Esophagus muscularis mucosa (tissue), 4 donors: ENCODE results near the gene SRPK3.

Experiments
- EP300 ChIP-seq: sonication (generic); formaldehyde crosslinking; IDR thresholded peaks from one replicate; pipeline ENCODE4 v1.6.1; 2017; ENCODE audit warnings: antibody characterized with exemption
- POLR2A ChIP-seq: fragments of 450-650 bp; IDR thresholded peaks from one replicate; pipeline ENCODE4 v1.6.1; 2017; ENCODE audit warnings: antibody characterized with exemption, moderate library complexity, mild to moderate bottlenecking, low read depth
- POLR2AphosphoS5 ChIP-seq, 2 donors: sonication (generic); formaldehyde crosslinking; IDR thresholded peaks; one replicate each; pipeline ENCODE4 v1.6.1; 2017; ENCODE audit warnings: antibody characterized with exemption in 2 of 2
- TF ChIP-seq, protein P1 (sequence below), 3 experiments: fragments of 200-600 bp in 2 of 3; fragments of 450-650 bp in 1 of 3; sonication (generic) in 2 of 3; IDR thresholded peaks; one replicate each; pipeline ENCODE4 v1.5.1; 2017 to 2019; ENCODE audit warnings: antibody characterized with exemption in 3 of 3, mild to moderate bottlenecking in 2 of 3, moderate library complexity in 1 of 3

DNA sequence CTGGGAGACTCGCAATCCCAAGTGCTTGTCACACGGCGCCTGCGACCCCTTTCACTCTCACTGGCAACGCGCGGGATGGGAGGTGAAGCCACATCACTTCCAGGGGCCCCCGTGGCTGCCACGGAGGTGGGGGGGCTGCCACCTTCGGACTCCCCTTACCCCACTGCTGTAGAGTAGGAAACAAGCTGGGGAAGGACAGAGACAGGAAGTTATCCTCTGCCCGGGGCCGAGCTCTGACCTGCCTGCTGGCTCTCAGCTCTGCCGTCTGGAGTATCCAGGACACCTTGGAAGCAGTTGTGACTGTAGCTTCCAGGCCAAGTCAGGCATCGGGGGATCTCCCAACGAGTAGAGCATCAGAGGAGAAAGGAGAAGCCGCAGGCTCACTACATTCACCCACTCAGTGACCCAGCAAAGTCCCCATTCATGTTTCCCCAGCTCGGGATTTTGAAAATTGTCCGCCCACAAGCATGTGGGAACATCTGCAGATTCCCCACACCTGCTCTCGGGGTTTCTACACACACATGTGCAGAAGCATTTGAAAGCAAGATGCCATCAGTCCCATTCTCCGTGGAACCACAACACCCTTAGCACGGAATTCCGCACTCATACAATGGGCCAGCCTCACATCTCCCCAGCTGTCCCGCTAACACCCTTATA lies 38.7 kb downstream of the SRPK3 start:
- TF ChIP-seq, protein P1, sequence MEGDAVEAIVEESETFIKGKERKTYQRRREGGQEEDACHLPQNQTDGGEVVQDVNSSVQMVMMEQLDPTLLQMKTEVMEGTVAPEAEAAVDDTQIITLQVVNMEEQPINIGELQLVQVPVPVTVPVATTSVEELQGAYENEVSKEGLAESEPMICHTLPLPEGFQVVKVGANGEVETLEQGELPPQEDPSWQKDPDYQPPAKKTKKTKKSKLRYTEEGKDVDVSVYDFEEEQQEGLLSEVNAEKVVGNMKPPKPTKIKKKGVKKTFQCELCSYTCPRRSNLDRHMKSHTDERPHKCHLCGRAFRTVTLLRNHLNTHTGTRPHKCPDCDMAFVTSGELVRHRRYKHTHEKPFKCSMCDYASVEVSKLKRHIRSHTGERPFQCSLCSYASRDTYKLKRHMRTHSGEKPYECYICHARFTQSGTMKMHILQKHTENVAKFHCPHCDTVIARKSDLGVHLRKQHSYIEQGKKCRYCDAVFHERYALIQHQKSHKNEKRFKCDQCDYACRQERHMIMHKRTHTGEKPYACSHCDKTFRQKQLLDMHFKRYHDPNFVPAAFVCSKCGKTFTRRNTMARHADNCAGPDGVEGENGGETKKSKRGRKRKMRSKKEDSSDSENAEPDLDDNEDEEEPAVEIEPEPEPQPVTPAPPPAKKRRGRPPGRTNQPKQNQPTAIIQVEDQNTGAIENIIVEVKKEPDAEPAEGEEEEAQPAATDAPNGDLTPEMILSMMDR (IDR thresholded peaks at IDR 0.05) = no peak
- TF ChIP-seq POLR2AphosphoS5 (IDR thresholded peaks at IDR 0.05) = no peak
- TF ChIP-seq POLR2A = no peak
- TF ChIP-seq EP300 = no peak
